ENCODE data around the gene POP7. TPM values are rescaled to one million over a fixed set of nuclear protein-coding genes. Genes with fewer than 3 reads are reported as not detected.
"Not testable (repeated sequence)": the region's sequence is repeated elsewhere in the genome, so short reads cannot be mapped to it uniquely, and the experiment has no call there.

The POP7 gene
- total RNA-seq, 1 donor: 31.8 TPM

GRCh38 chr7:100721505-100721812 lies 15.5 kb downstream of the POP7 start:
- DNase-seq (ENCODE audit: low read depth in 2 of 3, low spot score in 2 of 3): no peak

GRCh38 chr7:100722480-100723212 lies 16.7 kb downstream of the POP7 start:
- no peak for DNase-seq (ENCODE audit: low read depth in 2 of 3, low spot score in 2 of 3)

GRCh38 chr7:100723732-100724275 lies 17.9 kb downstream of the POP7 start:
- DNase-seq (ENCODE audit: low read depth in 2 of 3, low spot score in 2 of 3): no peak

- DNase-seq (ENCODE audit: low read depth in 2 of 3, low spot score in 2 of 3): not testable (repeated sequence)
Observed at GRCh38 chr7:100724364-100724763, 18.4 kb downstream of the POP7 start.

- no peak for DNase-seq (ENCODE audit: low read depth in 2 of 3, low spot score in 2 of 3)
Observed at GRCh38 chr7:100726996-100727761, 21.3 kb downstream of the POP7 start.

GRCh38 chr7:100728196-100728595 lies 22.3 kb downstream of the POP7 start:
- no peak for DNase-seq (ENCODE audit: low read depth in 2 of 3, low spot score in 2 of 3)

GRCh38 chr7:100730136-100730800 lies 24.3 kb downstream of the POP7 start:
- DNase-seq (ENCODE audit: low read depth in 2 of 3, low spot score in 2 of 3): no peak

- DNase-seq (ENCODE audit: low read depth in 2 of 3, low spot score in 2 of 3): no peak
Observed at GRCh38 chr7:100731937-100732636, 26.2 kb downstream of the POP7 start.

- no peak for DNase-seq (ENCODE audit: low read depth in 2 of 3, low spot score in 2 of 3)
Observed at GRCh38 chr7:100735730-100736129, 29.8 kb downstream of the POP7 start.

GRCh38 chr7:100736671-100737070 lies 30.8 kb downstream of the POP7 start:
- DNase-seq (ENCODE audit: low read depth in 2 of 3, low spot score in 2 of 3): no peak

GRCh38 chr7:100739934-100740333 lies 34.0 kb downstream of the POP7 start:
- no peak for DNase-seq (ENCODE audit: low read depth in 2 of 3, low spot score in 2 of 3)

- no peak for DNase-seq (ENCODE audit: low read depth in 2 of 3, low spot score in 2 of 3)
Observed at GRCh38 chr7:100744605-100745004, 38.7 kb downstream of the POP7 start.

- peak in 2 of 3 donors; percentile 48 to 80 for DNase-seq (ENCODE audit: low read depth in 2 of 3, low spot score in 2 of 3)
Observed at GRCh38 chr7:100745184-100745583, 39.3 kb downstream of the POP7 start.

- no peak for DNase-seq (ENCODE audit: low read depth in 2 of 3, low spot score in 2 of 3)
Observed at GRCh38 chr7:100752994-100753393, 47.1 kb downstream of the POP7 start.

GRCh38 chr7:100753750-100754149 lies 47.8 kb downstream of the POP7 start:
- DNase-seq (ENCODE audit: low read depth in 2 of 3, low spot score in 2 of 3): no peak

Other genes with a start within 250 kb of the POP7 start
- 0.27 TPM for gene SPACDR, start 241.9 kb upstream of the POP7 start, total RNA-seq
- gene TSC22D4, start 226.9 kb upstream of the POP7 start, total RNA-seq: 60.9 TPM
- gene NYAP1, start 222.2 kb upstream of the POP7 start, total RNA-seq: under 0.01 TPM
- 10.5 TPM for gene AGFG2, start 166.9 kb upstream of the POP7 start, total RNA-seq
- 2.2 TPM for gene SAP25, start 132.2 kb upstream of the POP7 start, total RNA-seq
- 109 TPM for gene LRCH4, start 120.0 kb upstream of the POP7 start, total RNA-seq
- 0.81 TPM for gene FBXO24, start 119.8 kb upstream of the POP7 start, total RNA-seq
- gene PCOLCE, start 103.8 kb upstream of the POP7 start, total RNA-seq: 0.81 TPM
- gene MOSPD3, start 93.6 kb upstream of the POP7 start, total RNA-seq: 12.1 TPM
- gene TFR2, start 64.6 kb upstream of the POP7 start, total RNA-seq: 51.7 TPM
- gene ACTL6B, start 49.7 kb upstream of the POP7 start, total RNA-seq: not detected
- 121 TPM for gene GNB2, start 32.4 kb upstream of the POP7 start, total RNA-seq
- gene GIGYF1, start 11.9 kb upstream of the POP7 start, total RNA-seq: 36.9 TPM
- not detected for gene EPO, start 14.3 kb downstream of the POP7 start, total RNA-seq
- 0.27 TPM for gene ZAN, start 27.5 kb downstream of the POP7 start, total RNA-seq
- gene EPHB4, start 121.4 kb downstream of the POP7 start, total RNA-seq: 20.5 TPM
- 27.2 TPM for gene SLC12A9, start 146.6 kb downstream of the POP7 start, total RNA-seq
- 44.7 TPM for gene TRIP6, start 161.3 kb downstream of the POP7 start, total RNA-seq
- 67.6 TPM for gene SRRT, start 169.0 kb downstream of the POP7 start, total RNA-seq
- 4.6 TPM for gene UFSP1, start 183.6 kb downstream of the POP7 start, total RNA-seq
- gene ACHE, start 189.8 kb downstream of the POP7 start, total RNA-seq: 0.27 TPM
- gene MUC3A, start 243.4 kb downstream of the POP7 start, total RNA-seq: under 0.01 TPM